ENCODE results near the gene LAMA5. TPM values are rescaled to one million over a fixed set of nuclear protein-coding genes. Genes with fewer than 3 reads are reported as not detected.

The LAMA5 gene
- total RNA-seq, 2 experiments from 2014 or later = 0.16 to 0.78 TPM

DNA sequence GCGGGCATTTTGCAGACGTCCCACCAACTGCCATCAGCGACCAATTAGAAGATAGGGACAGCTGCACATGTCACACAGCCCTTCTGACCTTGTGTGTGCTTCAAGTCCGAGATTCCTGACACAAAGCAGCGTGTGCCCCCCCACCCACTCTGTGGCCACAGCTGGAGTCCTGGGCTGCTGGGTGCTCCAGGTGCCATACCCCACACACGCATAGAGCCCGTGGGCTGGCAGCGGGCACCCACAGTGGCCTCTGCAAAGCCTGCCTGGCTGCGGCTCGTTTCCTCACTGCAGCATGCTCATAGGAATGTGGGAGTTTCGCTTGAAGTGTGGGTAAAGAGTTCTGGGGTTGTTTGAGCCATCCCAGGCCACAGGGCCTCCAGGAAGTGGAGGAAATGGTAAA lies 66.8 kb downstream of the LAMA5 start:
- Histone ChIP-seq H3K4me3 (ENCODE audit: low read length) (no peak overlapping the region), H3K9me3 (ENCODE audit: control insufficient read depth in 1 of 2, insufficient read depth in 1 of 2, low read length in 2 of 2) (no peaks in the 10 kb centered on the region), H3K27me3 (ENCODE audit: control insufficient read depth in 1 of 2, insufficient read depth in 2 of 2, low read length in 2 of 2) (no peaks in the 10 kb centered on the region), H3K4me1 (ENCODE audit: insufficient read depth, low read length) (peaks cover 34% of the 10 kb centered on the region), H3K36me3 (ENCODE audit: insufficient read depth, low read length) (peaks cover 19% of the 10 kb centered on the region), H3K27ac (ENCODE audit: low read depth in 1 of 2, low read length in 2 of 2) (no peak overlapping the region)
- H3K4me3 Mint-ChIP-seq = no peak overlapping the region
- no peak for ATAC-seq (ENCODE audit: poor library complexity)
- peak in 1 of 14 experiments; percentile 26 for DNase-seq
- CTCF ChIA-PET = interaction anchor here (2.3 kb wide), 1 partner anchor 82 kb away, joined by 8 read pairs; no protein-coding TSS in a partner anchor
- POLR2A ChIA-PET = no interaction called here
- H3K27ac Mint-ChIP-seq = no peak overlapping the region
- TF ChIP-seq, protein P1, sequence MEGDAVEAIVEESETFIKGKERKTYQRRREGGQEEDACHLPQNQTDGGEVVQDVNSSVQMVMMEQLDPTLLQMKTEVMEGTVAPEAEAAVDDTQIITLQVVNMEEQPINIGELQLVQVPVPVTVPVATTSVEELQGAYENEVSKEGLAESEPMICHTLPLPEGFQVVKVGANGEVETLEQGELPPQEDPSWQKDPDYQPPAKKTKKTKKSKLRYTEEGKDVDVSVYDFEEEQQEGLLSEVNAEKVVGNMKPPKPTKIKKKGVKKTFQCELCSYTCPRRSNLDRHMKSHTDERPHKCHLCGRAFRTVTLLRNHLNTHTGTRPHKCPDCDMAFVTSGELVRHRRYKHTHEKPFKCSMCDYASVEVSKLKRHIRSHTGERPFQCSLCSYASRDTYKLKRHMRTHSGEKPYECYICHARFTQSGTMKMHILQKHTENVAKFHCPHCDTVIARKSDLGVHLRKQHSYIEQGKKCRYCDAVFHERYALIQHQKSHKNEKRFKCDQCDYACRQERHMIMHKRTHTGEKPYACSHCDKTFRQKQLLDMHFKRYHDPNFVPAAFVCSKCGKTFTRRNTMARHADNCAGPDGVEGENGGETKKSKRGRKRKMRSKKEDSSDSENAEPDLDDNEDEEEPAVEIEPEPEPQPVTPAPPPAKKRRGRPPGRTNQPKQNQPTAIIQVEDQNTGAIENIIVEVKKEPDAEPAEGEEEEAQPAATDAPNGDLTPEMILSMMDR (IDR thresholded peaks at IDR 0.05) = no peak
- intact Hi-C loops (cut with DNase I, micrococcal nuclease) = loop anchor here (5.0 kb wide), 3 partner anchors 67 to 507 kb away; partner anchors contain the start of gene LAMA5 (in 1 of the 2)
- peaks cover 23% of the 10 kb centered on the region for H3K4me1 Mint-ChIP-seq (ENCODE audit: low read depth)
- peaks cover 27% of the 10 kb centered on the region for H3K36me3 Mint-ChIP-seq (ENCODE audit: low read depth)
- H3K9me3 Mint-ChIP-seq = no peaks in the 10 kb centered on the region
- no peaks in the 10 kb centered on the region for H3K27me3 Mint-ChIP-seq

DNA sequence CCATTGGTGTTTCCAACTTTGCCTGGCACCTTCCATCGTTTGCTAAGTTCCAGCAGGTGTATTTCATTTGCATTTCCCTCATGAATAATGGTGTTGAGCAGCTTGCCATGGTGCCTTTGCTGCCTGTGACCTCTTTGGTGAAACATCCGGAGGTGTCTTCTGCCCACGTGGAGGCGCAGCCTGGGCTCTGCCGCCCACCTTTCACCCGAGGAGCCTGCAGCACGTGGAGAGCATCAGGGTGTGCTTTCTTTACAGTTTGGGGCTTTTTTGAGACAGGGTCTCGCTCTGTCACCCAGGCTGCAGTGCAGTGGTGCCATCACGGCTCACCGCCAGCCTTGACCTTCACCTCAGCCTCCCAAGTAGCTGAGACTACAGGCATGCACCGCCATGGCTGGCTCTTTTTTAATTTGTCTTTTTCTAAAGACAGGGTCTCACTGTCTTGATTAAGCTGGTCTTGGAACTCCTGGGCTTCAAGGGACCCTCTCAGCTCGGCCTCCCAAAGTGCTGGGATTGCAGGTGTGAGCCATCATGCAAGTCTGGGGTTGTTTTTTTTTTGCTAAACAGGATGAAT lies 67.4 kb downstream of the LAMA5 start:
- ATAC-seq (ENCODE audit: poor library complexity) (no peak), DNase-seq (no peak)
- peaks cover 26% of the 10 kb centered on the region for H3K36me3 Mint-ChIP-seq (ENCODE audit: low read depth)
- H3K27ac Mint-ChIP-seq = no peak overlapping the region
- peaks cover 28% of the 10 kb centered on the region for H3K4me1 ChIP-seq (ENCODE audit: insufficient read depth, low read length)
- ChIA-PET POLR2A (no interaction called here), CTCF (interaction anchor here (2.3 kb wide), 1 partner anchor 83 kb away, joined by 8 read pairs; no protein-coding TSS in a partner anchor)
- H3K27ac ChIP-seq (ENCODE audit: low read depth in 1 of 2, low read length in 2 of 2) = no peak overlapping the region
- H3K27me3 Mint-ChIP-seq = no peaks in the 10 kb centered on the region
- H3K4me3 Mint-ChIP-seq = no peak overlapping the region
- H3K36me3 ChIP-seq (ENCODE audit: insufficient read depth, low read length) = peaks cover 17% of the 10 kb centered on the region
- H3K4me1 Mint-ChIP-seq (ENCODE audit: low read depth) = peaks cover 19% of the 10 kb centered on the region
- no peaks in the 10 kb centered on the region for H3K9me3 ChIP-seq (ENCODE audit: control insufficient read depth in 1 of 2, insufficient read depth in 1 of 2, low read length in 2 of 2)
- TF ChIP-seq, protein P1 (IDR thresholded peaks at IDR 0.05) = no peak
- intact Hi-C loops (cut with DNase I, micrococcal nuclease) = loop anchor here (5.0 kb wide), 3 partner anchors 68 to 508 kb away; partner anchors contain the start of gene LAMA5 (in 1 of the 2)
- no peaks in the 10 kb centered on the region for H3K9me3 Mint-ChIP-seq
- no peaks in the 10 kb centered on the region for H3K27me3 ChIP-seq (ENCODE audit: control insufficient read depth in 1 of 2, insufficient read depth in 2 of 2, low read length in 2 of 2)
- H3K4me3 ChIP-seq (ENCODE audit: low read length) = no peak overlapping the region

DNA sequence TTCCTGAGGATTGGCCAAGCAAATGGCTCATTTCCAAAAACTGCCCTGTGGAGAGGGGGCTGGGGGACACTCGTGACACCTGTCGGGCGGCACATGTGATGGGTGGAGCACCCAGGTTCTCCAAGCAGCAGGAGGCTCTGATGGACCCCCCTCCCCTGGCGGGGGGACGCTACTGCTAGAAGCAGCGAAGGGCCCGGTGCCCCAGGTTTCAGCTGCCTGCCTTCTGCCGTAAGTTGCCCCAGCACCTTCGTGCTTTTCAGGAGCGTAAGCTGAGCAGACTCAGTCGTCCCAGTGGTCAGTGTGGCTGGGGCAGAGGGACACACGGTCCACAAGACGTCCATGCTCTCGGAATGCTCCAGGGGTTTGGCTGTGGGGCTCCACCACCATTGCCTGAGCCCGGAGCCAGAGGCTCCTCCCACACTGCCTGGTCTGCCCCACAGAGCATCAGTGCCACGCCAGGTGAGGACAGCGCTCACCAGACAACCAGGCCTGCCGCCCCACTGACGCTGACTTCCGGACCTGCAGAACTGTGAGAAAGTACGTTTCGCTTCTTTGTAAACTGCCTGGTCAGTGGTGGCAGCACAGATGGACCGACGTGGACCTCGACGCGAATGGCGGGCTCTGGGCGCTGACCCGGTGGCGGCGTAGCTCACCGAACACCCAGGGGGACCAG lies 68.4 kb downstream of the LAMA5 start:
- intact Hi-C loops (cut with DNase I, micrococcal nuclease) = no loop called here
- DNase-seq (peak in 1 of 14 experiments; percentile 29), ATAC-seq (ENCODE audit: poor library complexity) (no peak)
- Histone ChIP-seq H3K4me1 (ENCODE audit: insufficient read depth, low read length) (peaks cover 18% of the 10 kb centered on the region), H3K9me3 (ENCODE audit: control insufficient read depth in 1 of 2, insufficient read depth in 1 of 2, low read length in 2 of 2) (no peaks in the 10 kb centered on the region), H3K27ac (ENCODE audit: low read depth in 1 of 2, low read length in 2 of 2) (no peak overlapping the region), H3K27me3 (ENCODE audit: control insufficient read depth in 1 of 2, insufficient read depth in 2 of 2, low read length in 2 of 2) (no peaks in the 10 kb centered on the region), H3K36me3 (ENCODE audit: insufficient read depth, low read length) (peaks cover 18% of the 10 kb centered on the region), H3K4me3 (ENCODE audit: low read length) (no peak overlapping the region)
- H3K36me3 Mint-ChIP-seq (ENCODE audit: low read depth) = peaks cover 24% of the 10 kb centered on the region
- ChIA-PET POLR2A (no interaction called here), CTCF (interaction anchor here (1.8 kb wide), 1 partner anchor 84 kb away, joined by 5 read pairs; no protein-coding TSS in a partner anchor)
- no peaks in the 10 kb centered on the region for H3K27me3 Mint-ChIP-seq
- H3K4me1 Mint-ChIP-seq (ENCODE audit: low read depth) = peaks cover 9% of the 10 kb centered on the region
- H3K27ac Mint-ChIP-seq = no peak overlapping the region
- TF ChIP-seq, protein P1 (IDR thresholded peaks at IDR 0.05) = no peak
- no peaks in the 10 kb centered on the region for H3K9me3 Mint-ChIP-seq
- no peak overlapping the region for H3K4me3 Mint-ChIP-seq
